Measurements from ENCODE around the gene TRAIP.
"Not testable (repeated sequence)": the region's sequence is repeated elsewhere in the genome, so short reads cannot be mapped to it uniquely, and the experiment has no call there.

TRAIP gene

DNA sequence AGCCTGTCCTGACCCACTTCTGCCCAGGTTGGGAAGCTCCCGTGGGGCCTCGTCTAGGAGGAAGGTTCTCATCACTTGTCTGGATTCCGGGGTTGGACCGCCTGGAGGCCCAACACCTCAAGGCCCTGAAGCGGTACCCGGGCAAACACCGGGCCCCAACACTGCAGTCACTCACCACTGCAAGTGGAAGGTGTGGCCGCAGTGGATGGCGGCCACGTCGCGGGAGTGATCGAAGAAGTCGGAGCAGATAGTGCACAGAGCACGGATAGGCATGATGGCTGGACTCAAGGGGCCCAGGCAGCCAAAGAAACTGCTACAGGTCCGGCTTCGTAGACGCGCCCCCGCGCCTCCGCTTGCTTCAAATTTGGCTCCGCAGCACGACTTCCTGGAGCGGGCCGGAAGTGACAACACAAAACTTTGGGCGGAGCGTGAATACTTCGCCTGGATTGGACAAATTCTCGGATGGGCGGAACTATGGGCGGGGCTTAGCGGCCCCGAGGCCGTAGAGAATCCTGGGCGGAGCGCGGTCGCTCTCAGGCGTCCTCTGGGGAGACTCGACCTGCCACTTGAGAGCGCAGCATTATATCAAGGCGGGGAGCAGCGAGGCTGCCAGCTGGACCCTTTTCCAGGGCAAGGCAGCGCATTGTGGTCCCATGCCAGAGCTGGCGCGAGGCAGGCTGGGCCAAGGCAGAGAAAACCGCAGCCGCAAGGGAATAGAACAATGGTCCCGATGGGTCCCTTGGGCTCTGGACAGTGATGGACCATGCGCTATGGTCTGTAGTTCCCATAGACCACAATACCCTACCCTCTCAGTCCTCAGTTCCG is at the start of gene TRAIP:
Gene TRAIP (minus strand): TSS at position 384 of the 825 bp plus-strand sequence. CDS start 111 bp downstream, at position 273.
- DNase-seq = peak; percentile 83

DNA sequence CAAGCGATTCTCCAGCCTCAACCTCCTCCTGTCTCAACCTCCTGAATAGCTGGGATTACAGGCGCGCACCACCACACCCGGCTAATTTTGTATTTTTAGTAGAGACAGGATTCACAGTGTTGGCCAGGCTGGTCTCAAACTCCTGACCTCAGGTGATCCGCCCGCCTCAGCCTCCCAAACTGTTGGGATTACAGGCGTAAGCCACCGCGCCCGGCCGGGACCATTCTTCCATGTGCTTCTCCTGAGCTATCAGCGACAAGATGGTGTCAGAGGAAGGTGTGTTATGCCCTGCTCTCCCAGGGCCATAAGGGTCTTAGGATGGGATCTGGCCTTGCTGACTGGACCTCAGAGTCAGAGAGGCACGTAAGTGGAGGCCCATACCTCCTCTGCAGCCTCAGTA is 48.1 kb upstream of the TRAIP start:
- not testable (repeated sequence) for DNase-seq

DNA sequence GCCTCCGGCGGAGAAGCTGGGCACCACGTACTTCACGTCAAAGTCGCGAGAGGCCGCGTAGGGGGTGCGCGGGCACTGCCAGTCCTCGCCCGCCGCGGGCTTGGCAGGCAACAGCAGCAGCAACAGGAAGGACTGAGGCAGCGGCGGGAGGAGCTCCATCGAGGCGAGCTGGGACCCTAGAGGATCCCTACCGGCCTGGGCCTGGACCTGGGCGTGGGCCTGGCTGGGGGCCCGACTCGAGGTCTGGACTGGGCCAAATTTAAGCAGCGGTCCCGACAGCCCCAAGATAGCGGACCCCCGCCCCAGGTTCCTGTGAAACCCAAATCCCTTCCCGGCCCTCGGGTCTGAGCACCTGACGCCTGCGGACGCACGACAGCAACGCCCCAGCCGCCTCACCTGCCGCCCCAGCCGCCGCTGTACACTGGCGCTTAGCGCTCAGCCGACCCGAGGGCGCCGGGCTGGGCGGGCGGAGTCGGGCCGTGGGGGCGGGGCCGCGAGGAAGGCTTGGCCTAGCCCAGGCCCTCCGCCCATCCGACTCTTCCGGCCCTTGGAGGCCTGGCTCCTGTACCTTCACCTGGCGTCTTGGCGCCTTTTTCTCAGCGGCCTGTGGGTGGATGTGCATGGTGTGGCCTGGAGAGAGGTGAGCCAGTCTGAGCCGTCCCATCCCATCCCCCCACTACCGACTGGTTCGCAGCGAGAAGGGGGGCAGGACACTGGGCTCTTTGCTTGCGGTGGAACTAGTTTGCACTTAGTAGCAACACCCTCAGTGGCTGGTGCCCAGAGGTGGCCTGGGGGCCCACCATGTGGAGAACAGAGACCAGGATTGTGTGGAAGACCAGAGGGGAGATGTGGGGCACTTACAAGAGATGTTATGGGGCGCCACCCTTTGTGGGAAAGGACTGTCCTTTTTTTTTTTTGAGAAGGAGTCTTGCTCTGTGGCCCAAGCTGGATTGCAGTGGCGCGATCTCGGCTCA is 47.4 kb upstream of the TRAIP start, which contains the start of gene MST1R:
Gene MST1R (minus strand): TSS at position 423 of the 974 bp plus-strand sequence. CDS start 264 bp downstream, at position 159.
- no peak for DNase-seq

DNA sequence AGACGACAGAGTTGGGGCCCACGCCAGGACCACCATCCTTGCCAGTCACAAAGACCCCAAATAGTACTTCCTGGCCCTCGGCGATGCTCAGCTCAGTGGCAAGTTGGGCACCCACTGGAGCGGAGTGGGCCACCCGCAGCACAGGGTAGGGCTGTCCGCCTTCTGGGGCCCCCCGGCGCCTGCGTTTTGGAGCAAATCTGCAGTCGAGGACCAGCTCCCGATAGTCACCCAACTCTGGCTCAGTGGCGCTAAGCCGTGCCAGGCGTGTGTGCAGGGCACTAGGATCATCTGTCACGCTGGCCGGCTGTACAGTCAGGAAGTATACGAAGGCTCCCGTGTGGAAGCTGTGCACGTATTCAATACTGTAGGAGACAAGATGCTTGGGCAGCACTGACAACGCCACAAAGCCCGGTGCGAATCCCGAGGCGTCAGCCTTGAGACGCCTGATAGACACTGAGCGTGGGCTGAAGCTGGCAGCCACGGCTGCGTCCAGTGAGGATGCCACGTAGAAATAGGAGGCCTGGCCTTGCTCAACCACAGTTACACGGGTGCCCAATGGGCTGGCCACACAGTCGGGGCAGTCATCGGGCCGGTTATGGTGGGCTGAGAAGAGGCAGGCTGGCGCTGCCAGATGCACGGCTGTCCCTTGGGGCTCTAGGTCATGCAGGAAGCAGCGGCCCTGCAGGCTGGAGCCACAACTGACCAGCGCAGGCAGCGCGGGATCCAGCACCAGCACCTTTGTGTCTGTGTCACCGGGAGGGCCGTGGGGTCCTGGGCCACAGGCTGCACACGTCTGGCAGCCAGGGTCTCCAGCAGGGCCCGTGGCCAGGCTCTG is 46.4 kb upstream of the TRAIP start:
- DNase-seq = no peak

GRCh38 chr3:49901366-49902339 is 45.3 kb upstream of the TRAIP start:
- DNase-seq = no peak

DNA sequence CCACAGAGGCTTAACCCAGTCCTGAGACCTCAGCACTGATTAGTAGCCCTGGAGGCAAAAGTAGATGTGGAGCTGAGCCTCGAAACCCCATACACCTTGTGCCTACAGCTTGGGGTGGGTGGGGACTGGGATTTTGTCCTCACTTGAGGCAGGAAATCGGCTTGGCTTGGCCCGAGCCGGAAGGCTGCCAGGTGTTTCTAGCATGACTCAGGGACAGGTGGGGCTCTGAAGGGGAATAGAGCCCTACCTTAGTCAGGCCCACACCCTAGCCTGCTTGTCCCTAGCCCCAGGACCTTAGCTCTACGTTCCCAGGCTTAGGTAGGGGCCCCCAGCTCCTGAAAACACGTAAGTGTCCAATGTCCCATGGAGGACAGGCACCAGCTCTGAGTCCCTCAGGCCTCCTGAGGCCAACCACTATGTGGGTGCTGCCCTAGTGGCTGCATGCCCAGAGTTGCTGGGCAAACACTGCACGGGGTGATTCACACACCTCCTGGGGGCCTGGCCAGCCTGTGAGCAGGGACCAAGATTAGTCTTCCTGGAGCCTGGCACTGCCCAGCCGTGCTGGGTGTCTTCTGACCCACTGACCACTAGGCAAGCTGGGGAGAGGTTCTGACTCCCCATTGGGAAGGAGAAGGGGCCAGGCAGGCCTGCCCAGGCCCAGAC is 44.3 kb upstream of the TRAIP start:
- DNase-seq = no peak

DNA sequence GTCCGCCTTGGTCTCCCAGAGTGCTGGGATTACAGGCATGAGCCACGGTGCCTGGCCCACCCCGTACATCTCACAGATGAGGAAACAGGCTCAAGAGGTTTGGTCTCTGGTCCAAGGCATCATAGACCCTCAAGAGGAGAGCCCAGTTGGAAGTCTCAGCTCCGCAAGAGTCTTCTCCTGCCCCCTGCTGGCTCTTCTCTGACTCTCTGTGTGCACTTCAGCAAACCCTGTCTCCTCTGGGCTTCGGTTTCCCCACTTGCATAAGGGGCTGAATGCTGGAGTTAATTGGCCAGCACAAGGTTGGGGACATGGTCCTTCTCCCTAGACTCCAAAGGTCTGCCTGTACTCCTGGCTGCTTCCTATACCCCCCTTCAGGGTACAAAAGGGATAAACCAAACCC is 43.5 kb upstream of the TRAIP start:
- DNase-seq = peak; percentile 14

DNA sequence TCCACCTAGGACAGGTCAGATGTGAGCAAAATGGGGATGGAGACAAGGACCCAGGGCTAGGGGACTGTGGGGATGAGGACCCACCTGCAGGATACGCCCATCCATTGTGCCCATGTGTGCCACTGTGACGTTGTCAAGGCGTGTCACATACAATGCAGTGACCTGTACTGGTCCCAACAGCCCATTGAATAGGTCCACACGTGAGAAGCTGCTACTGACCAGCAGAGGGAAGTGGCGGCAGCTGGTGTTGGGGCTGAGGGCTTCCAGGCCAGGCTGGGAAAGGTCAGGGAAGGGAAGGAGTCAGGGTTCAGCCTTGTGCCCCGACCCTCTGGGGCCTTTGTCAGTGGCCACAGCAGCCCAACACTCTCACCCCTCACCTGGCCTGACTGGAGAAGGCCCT is 42.6 kb upstream of the TRAIP start:
- no peak for DNase-seq

DNA sequence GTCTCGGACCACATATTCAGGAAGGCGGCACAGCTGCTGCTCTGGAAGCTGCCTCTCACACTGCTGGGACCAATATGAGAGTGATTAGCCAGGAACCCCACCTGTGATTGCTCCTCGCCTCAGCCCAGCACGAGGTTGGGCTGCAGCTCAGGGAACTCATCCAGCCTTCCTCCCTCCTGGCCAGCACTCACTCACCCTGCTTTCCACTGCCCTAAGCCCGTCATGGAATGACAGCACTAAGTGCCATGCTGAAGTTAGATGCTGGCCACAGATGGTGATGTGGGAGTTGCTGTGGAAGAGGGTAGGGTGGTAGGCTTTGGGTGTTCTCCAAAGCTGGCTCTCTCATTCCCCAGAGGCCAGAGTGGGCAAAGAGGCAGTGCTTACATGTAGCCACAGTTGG is 40.0 kb upstream of the TRAIP start:
- no peak for DNase-seq

- DNase-seq = no peak
Observed at GRCh38 chr3:49895791-49896190, 39.4 kb upstream of the TRAIP start.

DNA sequence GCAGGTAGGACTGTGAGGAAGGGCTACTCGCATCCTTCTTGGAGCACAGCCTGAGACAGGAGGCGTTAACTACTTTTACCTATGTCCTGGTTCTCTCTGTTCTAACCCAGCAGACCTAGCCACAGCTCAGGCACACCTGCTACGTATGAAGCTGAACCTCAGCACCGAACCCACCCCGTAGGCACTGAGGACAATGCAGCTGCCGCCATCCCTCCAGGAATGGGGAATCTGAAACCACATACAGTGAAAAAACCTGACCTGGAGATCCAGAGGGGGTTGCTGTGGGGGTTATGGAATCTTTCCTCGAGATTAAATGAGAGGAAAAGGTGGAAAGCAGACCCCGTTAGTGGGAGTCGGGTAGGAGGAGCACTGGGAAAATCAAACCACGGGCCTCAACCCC is 32.9 kb upstream of the TRAIP start:
- no peak for DNase-seq

DNA sequence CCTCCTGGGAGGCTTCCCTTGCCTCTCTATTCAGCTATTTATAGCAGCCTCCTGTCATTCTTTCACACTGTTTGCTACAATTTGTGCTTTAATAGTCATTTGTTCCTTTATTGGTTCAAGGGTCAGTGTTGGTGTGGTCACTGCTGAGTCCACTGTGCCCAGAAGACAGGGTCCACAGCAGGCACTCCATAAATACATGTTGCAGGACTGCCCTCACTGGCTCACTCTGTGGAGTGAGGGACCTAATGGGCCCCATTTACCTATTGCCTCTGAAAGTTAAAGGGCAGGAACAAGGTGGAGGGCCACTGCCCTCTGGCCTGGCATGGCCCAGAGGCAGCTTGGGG is 30.5 kb upstream of the TRAIP start:
- DNase-seq = no peak

GRCh38 chr3:49883998-49884397 is 27.6 kb upstream of the TRAIP start:
- DNase-seq = no peak

DNA sequence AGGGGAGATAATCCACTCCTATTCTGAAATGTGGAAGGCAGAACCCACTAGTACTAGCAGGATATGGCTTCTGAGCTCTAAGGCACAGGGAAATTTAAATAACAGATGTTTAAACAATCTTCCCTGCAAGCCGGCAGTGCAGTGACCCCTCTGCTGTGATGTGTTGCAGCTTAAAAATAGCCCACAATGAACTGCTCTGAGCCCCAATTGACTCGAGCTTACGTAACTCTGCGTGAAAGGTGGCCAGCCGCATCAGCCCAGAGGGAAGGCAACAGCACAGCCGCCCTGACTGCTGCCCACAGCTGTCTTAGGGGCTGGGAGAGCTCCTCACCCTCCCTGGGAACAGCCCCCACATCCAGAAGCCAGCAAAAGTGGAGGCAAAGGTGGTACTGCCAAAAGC is 25.8 kb upstream of the TRAIP start:
- no peak for DNase-seq

- DNase-seq = peak; percentile 51
Observed at GRCh38 chr3:49880581-49881315, 24.4 kb upstream of the TRAIP start.

DNA sequence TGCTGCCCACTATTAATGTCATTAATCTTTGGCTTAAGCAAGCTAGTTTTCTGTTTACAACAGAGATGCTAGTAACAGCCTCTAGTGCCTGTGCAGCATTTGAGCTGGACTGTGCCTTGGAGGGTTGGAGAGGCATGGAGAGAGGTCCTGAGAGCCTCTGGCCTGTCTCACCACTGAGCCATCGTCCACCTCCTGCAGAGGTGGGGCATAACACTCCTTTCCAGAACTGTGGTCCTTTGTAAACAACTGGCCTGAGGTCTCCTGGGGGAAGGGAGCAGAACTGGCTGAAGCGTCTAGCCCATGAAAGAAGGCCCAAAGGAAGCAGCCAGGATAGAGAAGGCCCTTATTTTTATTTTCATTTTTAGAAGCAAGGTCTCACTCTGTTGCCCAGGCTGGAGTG is 23.4 kb upstream of the TRAIP start:
- DNase-seq = no peak

GRCh38 chr3:49878686-49879085 is 22.3 kb upstream of the TRAIP start:
- DNase-seq = no peak

DNA sequence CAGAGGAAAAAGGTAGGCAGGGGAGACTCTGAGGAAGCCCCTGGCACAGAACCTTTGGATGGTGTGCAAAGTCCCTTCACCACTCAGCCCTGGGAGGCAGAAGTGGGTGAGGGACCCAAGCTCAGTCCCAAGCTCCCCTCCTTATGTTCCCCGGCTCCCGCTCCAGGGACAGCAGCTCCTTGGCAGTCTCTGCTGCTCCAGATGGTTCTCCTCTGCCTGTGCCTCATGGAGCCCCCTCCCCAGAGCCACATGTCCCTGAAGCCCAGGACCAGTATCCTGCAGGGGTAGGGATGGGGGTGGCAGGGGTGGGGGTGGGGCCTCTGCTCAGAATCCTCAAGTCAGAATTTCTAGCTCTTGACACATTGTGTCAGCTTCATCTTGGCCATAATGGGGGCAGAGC is 21.4 kb upstream of the TRAIP start:
- no peak for DNase-seq

DNA sequence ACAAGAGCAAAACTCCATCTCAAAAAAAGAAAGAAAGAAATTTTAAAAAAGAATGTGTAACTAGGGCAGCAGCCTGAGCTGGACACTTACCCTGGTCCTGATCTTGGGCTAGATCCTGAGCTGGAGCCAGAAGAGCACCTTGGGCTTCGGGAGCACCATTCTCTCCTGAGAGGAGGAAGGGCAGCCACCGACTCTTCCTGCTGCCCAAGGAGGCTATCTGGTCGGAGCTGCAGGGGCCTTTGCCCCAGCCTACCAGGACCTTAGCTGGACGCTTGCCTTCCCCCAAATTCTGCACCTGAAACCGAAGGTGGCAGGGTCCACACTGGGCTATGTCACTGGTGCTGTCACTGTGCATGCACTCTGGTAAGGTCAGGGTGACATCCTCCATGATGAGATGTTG is 20.2 kb upstream of the TRAIP start:
- no peak for DNase-seq

- no peak for DNase-seq
Observed at GRCh38 chr3:49873623-49874022, 17.3 kb upstream of the TRAIP start.

Data from NCI-H524 treated with DMSO at 0.1 percent for 48 hours (cell line).